GM12872 (cell line): ENCODE results near the gene RNF225.

Source experiments
- CTCF ChIP-seq: IDR thresholded peaks from 3 replicates; pipeline ENCODE4 v1.5.1; 2011; ENCODE audit warnings: low read depth, mild to moderate bottlenecking, low read length, moderate library complexity; ENCODE audit not compliant: insufficient read depth

The RNF225 gene

DNA sequence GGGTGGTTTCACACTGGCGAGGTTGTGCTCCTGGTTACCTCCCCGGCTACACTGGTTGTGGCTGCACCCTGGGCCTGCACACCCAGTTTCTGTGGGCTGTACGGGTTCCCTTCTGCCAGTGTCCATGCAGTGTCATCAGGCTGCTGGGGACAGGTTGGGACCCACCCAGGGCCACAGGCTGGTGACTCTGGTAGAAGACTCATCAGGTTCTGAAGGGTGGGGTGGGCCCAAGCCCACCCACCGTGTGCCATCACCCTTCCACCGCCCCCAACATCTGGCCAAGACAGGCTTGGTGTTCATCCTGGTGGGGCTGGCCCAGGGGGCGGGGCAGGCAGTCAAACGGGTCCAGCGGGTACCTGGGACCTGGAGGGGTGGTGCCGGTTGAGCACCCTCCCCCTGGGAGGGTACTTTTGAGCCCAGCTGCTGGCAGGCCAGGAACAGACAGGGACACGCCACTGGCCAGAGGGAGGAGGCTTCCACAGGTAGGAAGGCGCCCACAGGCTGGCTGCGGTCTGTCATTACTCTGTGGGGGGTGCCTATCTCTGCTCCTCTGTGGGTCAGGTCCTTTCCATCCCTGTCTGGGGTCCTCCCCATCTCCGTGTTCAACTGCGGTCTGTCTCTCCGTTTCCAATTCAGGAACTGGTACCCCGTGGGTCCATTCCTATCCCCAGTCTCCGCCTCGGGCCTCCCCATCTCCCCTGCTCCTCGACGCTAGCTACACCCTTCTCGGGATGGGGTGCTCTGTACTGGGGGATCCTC is at the start of gene RNF225:
Gene RNF225 (plus strand): TSS at position 437 of the 759 bp plus-strand sequence. CDS start 434 bp downstream, outside the sequence.
- no peak for TF ChIP-seq CTCF

DNA sequence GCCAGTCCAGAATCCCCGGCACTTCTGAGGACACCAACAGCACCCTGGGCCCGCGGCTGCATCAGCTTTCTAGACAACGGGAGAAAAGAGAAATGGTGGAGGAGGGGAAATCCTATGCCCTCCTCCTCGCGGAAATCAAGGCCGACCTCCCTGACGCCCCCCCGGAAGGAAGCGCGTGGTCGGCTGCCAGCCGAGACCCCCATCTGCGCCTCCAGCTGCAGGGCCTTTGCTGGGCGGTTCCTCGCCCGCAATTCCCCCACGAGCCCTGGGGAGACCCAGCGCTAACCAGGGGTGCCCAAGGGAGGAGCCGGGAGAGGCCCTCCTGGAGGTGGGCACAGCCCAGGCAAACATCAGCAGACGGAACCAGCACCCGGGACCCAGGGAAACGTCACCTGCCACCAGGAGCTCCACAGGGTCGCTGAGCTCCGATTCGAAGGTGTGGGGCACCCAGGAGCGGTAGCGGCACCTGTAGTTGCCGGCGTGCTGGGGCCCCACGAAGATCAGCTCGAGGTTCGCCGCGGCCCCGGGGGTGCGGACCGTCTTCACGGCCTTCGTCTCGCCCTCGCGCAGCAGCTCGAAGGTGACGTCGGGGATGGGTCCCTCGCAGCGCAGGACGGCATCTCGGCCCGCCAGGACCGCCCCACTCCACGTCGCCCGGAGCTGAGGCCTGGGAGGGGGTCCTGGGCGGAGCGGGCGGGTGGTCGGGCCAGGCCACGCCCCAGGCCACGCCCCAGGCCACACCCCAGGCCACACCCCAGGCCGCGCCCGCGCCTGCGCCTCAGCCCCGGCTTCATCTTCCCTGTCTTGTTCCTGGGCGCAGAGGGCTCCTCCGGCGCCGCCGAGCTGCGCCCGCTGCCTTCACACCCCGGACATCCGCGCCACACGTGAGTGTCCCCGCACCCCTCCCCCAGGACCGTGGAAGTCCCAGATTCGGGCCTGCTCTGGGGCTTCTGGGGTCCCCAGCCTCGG is 48.2 kb upstream of the RNF225 start:
- TF ChIP-seq CTCF, result no peak

- no peak for TF ChIP-seq CTCF
Observed at GRCh38 chr19:58349590-58349989, 45.9 kb upstream of the RNF225 start.

- no peak for TF ChIP-seq CTCF
Observed at GRCh38 chr19:58350001-58350861, 45.2 kb upstream of the RNF225 start.

DNA sequence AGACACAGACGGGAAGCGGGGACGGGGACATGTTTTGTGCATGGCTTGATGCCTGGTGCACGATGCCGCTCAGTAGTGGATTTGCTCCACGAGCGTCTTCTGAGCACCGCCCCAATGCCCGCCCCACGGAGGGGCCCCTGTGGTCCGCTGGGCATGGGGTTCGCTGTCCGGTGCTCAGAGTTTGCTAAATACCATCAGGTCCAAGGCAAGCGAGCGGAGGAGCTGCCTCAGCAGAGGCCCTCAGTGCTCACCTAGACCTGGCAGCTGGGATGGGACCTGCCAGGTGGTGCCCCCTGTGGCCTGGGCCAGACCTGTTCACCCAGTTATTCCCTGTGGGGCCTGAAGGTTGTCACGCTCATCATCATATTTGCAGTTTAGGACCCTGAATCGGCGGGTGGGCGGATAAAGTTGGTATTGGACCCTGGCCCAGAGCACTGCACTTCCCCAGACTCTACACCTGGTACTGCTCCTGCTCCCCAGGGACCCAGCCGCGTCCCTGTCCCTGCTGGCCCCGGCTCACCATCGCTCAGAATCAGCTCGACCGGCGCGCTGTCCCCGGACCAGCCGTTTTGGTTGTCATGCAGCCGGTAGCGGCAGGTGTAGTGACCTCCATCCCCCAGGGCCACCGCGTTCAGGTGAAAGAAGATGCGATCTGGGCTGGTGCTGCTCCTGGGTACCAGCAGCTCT is 44.4 kb upstream of the RNF225 start:
- no peak for TF ChIP-seq CTCF

DNA sequence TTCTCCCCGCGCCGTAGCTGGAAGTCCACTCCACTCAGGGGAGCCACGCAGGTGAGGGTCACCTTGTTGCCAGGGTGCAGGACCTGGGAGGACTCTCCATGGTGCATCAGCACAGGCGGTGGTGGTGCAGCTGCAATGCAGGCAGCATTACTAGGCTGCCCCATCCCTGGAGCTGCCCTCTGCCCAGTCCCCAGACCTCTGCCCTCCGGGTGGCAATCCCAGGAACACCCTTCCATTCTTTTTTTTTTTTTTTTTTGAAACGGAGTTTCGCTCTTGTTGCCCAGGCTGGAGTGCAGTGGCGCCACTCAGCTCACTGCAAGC is 43.9 kb upstream of the RNF225 start:
- TF ChIP-seq CTCF, result no peak
